Measurements from ENCODE around the gene DBNDD2.

DNA sequence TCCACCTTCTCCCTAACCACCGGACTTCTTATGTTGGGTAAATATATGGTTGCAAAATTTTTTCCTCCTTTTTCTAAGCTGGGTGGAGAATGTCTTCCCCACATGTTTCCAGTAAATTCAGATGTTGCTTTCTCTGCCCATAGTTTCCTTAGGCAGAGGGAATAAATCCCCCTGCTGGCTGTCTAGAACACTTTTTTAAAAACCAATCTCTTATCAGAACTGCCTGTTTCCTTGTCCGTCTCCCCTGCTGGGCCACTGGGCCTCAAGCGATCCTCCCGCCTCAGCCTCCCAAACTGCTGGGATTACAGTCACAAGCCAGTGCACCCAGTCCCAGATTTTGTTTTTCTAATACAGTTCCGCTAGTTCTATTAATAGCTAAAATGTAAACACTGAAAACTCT lies 51.5 kb downstream of the DBNDD2 start:
- TF ChIP-seq, protein P1, sequence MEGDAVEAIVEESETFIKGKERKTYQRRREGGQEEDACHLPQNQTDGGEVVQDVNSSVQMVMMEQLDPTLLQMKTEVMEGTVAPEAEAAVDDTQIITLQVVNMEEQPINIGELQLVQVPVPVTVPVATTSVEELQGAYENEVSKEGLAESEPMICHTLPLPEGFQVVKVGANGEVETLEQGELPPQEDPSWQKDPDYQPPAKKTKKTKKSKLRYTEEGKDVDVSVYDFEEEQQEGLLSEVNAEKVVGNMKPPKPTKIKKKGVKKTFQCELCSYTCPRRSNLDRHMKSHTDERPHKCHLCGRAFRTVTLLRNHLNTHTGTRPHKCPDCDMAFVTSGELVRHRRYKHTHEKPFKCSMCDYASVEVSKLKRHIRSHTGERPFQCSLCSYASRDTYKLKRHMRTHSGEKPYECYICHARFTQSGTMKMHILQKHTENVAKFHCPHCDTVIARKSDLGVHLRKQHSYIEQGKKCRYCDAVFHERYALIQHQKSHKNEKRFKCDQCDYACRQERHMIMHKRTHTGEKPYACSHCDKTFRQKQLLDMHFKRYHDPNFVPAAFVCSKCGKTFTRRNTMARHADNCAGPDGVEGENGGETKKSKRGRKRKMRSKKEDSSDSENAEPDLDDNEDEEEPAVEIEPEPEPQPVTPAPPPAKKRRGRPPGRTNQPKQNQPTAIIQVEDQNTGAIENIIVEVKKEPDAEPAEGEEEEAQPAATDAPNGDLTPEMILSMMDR (IDR thresholded peaks at IDR 0.05; ENCODE audit: low read length) = no peak; the same call in 1 of the 2 replicates
- no peak for TF ChIP-seq EZH2 (IDR thresholded peaks at IDR 0.05; ENCODE audit: borderline replicate concordance, low read length)

Measured in OCI-LY1 (cell line).